GM12873 (cell line): ENCODE data around the gene SH2D4B.

Source experiments
- CTCF ChIP-seq: IDR thresholded peaks from 2 replicates; pipeline ENCODE4 v1.5.1; 2012; ENCODE audit warnings: low read depth, mild to moderate bottlenecking, moderate library complexity, low read length, control low read depth; ENCODE audit not compliant: insufficient read depth; ENCODE audit errors: missing control alignments

Gene SH2D4B

DNA sequence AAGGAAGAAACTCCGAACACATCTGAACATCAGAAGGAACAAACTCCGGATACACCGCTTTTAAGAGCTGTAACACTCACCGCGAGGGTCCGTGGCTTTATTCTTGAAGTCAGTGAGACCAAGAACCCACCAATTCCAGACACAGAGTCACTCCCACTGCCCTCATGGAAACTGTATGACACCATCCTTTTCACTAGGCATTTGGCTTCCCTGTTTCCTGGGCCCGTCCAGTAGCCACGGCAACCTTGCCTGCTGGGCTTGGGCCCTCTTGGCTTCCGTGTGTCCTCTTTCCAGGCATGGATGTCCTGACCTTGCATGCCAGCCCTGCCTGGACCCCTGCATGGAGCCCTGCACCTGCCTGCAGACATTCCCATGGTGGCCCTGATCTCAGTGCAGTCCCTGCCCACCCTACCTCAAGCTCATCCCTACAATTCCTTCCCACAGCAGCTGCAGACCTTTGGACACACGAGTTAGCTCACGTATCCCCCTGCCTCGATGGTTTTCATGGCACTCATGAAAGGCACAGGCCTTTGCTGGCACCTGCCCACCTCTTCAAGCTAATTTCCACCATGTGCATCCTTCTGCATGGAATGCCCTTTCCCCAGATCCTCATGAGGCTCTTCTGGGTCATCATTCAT, 6.7 kb downstream of the SH2D4B start:
- TF ChIP-seq CTCF = no peak

GRCh38 chr10:80545258-80545881, 7.7 kb downstream of the SH2D4B start:
- TF ChIP-seq CTCF = no peak

GRCh38 chr10:80552151-80552646, 14.5 kb downstream of the SH2D4B start:
- no peak for TF ChIP-seq CTCF

DNA sequence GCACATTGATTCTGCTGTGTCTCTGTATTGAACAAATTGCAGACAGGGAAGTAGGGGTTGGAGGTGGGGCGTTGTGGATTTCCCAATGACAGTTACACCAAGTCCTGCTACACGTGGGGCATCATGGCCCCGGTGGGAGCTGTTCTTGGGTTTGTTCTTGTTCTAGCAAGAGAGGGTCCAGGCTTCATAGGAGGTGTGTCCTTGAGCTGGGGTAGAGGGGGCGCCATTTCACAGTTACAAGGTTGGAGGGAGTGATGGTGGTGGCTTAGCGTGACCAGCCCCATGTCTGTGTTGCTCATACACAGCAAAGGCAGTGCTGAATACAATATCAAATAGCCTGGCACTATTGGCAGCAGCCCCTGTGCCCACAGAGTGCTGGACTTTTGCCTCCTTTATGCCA, 15.7 kb downstream of the SH2D4B start:
- TF ChIP-seq CTCF = no peak

- no peak for TF ChIP-seq CTCF
Observed at GRCh38 chr10:80554050-80554449, 16.3 kb downstream of the SH2D4B start.

DNA sequence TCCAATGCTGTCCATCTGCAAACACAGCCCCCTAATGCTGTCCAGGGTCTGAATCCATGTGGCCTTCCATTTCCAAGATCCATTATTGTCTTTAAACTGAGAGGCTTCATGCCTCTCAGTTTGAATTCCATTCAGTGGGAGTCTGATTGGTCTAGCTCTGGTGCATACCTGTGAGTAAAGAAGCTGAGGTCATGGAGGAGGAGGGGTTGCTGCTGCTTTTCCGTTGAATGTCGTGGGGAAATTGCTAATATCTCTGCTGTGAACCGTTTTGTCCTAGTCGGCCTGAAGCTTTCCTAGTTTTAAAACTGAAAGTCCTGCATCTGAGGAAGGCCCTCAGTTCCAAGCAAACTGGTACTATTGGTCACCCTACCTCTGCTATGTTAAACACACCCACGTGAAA, 17.7 kb downstream of the SH2D4B start:
- TF ChIP-seq CTCF = no peak

- TF ChIP-seq CTCF = no peak
Observed at GRCh38 chr10:80561950-80562349, 24.2 kb downstream of the SH2D4B start.
